ENCODE measurements around the gene CRAMP1.

CRAMP1 gene

DNA sequence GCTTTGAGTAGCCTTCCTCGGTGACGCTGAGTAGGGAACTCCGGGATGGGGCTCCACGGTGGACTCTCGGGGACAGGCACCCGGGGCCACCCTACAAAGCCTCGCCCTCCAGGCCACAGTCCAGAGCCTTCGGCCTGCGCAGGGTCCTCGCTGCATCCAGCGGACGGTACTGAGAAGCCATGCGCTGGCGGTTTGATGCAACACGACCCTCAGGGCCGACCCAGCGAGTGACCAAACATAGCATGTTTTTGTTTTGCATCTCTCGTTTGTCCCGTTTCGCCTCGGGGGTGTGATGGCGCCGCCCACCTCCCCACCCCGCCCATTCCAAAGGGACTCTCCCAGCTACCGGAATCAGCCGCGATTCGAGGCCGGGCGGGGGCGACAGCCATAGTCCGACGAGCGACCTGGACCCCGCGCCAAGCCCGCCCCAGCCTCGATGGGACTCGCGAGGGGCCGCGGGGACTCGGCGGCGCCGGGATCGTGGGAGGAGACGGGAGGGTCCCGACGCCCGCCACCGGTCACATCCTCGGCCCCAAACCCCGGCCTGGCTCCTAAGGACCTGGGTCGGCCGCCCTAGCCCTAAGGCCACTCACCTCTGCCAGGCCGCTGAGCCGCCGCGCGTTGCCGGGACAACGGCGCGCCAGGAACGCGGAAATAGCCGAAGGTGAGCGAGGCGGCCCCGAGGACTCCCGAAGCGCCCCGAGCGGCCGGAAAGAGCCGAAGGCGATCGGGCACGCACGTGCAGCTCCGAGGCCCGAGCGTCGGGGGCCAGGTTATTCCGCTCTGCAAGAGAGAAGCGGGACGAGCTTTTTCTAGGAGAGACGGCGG is 1.9 kb upstream of the CRAMP1 start:
- peak; percentile 67 for DNase-seq (ENCODE audit: low read depth)
- TF ChIP-seq, protein P1, sequence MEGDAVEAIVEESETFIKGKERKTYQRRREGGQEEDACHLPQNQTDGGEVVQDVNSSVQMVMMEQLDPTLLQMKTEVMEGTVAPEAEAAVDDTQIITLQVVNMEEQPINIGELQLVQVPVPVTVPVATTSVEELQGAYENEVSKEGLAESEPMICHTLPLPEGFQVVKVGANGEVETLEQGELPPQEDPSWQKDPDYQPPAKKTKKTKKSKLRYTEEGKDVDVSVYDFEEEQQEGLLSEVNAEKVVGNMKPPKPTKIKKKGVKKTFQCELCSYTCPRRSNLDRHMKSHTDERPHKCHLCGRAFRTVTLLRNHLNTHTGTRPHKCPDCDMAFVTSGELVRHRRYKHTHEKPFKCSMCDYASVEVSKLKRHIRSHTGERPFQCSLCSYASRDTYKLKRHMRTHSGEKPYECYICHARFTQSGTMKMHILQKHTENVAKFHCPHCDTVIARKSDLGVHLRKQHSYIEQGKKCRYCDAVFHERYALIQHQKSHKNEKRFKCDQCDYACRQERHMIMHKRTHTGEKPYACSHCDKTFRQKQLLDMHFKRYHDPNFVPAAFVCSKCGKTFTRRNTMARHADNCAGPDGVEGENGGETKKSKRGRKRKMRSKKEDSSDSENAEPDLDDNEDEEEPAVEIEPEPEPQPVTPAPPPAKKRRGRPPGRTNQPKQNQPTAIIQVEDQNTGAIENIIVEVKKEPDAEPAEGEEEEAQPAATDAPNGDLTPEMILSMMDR (IDR thresholded peaks at IDR 0.05; ENCODE audit: control insufficient read depth, extremely low read depth, insufficient read depth): peak; percentile 9; the same call in 1 of the 2 replicates

DNA sequence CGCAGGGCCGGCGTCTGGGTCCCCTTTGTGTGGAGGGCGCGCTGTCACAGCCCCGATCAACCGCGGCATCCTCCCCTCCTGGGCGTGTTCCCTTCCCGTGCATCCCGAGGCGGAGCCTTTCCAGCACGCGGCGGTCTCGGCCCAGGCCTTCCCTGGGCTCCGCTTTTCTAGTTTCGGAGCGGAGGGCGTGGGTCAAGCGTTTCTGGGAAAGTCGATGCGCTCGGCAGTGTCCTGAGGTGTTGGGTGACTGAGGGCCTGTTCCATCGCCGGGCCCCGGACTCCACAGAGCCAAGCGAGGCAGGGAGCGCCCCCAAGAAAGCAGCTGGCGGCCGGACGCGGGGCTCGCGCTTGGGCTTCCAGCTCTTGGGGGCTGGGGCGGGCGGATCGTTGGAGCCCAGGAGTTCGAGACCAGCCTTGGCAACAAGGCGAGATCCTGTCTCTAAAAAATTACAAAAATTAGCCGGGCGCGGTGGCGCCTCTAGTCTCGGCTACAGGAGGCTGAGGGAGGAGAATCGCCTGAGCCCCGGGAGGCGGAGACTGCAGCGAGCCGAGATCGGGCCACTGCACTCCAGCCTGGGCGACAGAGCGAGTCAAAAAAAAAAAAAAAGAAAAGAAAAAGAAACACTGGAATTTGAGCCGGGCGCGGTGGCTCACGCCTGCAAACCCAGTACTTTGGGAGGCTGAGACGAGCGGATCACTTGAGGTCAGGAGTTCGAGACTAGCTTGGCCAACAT is 1.1 kb upstream of the CRAMP1 start:
- no peak for DNase-seq (ENCODE audit: low read depth)
- H3K4me3 ChIP-seq (ENCODE audit: low read depth, low read length): peak overlapping the region; percentile 74
- TF ChIP-seq, protein P1 (IDR thresholded peaks at IDR 0.05; ENCODE audit: control insufficient read depth, extremely low read depth, insufficient read depth): no peak

More for the DNA sequence above, 1.9 kb upstream of the CRAMP1 start:
- H3K4me3 ChIP-seq (ENCODE audit: low read depth, low read length): peak overlapping the region; percentile 74

DNA sequence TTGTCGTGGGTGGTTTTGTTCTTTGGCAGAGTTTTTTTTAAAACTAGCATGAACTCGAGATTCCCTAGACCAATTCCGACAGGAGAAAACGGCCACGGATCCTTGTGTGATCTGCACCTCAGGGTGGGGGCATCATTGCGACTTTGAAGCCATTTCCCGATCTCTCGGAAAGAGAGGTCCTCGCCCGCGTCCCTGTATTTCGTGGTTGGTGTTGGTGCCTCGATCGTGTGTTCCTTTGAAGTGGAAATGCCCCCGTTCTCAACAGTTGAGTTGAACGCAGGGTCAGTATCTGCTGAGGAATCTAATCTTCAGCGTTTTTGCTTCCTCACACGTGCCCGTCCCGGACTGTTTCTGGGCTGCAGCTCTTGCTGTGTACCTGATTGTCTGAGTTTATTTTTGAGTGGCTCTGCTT is 1.1 kb downstream of the CRAMP1 start:
- peak overlapping the region; percentile 92 for H3K4me3 ChIP-seq (ENCODE audit: low read depth, low read length)
- no peak for DNase-seq (ENCODE audit: low read depth)
- TF ChIP-seq, protein P1 (IDR thresholded peaks at IDR 0.05; ENCODE audit: control insufficient read depth, extremely low read depth, insufficient read depth): no peak

DNA sequence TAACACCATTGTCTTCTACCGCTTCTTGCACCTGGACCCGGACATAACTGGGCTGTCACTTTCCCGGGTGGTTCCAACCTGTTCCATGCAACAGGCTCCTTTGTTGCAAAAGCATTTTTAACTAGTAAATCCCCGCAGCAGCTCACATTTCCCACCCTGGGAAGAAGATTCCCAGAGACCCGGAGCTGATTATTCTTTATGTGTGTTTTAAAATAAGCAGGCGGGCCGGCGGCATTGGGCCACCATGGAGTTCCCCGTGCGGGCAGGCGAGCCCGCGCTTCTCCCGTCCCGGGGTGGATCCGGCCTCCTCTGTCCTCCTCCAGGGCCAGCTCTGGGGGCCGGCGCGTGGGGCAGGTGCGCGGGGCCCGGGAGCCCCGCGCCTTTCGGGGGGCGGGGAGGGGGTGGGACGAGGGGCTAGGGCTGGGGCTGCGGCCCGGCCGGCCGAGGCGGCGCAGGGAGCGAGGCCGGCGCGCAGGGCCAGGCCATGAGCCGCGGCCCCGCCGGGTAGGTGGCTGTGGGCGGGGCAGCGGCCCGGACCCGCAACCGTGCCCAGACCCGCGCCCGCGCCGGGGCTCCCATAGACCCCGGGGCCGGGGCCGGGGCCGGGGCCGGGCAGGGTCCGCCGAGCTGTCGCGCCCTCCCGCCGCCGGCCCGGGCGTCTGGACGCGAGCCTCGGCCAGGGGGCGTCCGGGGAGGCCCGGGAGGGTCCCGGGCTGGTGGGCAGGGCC is 1.7 kb downstream of the CRAMP1 start:
- H3K4me3 ChIP-seq (ENCODE audit: low read depth, low read length): peak overlapping the region; percentile 92
- DNase-seq (ENCODE audit: low read depth): no peak
- TF ChIP-seq, protein P1 (IDR thresholded peaks at IDR 0.05; ENCODE audit: control insufficient read depth, extremely low read depth, insufficient read depth): no peak

DNA sequence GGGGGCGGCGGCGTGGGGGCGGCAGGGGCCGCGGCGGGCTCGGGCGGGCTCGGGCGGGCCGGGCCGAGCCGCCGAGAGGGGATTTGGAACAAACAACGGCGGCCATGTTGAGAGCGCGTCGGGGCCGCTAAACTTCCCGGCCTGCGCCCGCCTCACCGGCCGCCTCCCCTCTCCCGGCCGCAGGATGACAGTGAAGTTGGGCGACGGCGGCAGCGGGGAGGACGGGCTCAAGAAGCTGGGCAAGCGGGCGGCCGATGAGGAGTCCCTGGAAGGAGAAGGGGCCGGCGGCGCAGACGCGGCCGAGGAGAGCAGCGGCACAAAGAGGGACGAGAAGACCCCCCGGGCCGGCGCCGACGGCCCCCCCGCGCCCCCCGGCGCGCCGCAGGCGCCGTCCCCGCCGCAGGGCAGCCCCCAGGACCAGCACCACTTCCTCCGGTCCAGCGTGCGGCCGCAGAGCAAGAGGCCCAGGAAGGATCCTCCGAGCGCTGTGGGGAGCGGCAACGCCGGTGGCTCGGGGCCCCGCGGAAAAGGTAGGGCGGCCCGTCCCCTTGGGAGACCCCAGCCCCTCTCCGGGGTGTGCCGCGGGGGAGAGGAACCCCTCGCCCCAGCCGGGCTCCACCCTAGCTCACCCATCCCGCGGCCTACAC is 2.4 kb downstream of the CRAMP1 start:
- no peak for DNase-seq (ENCODE audit: low read depth)
- peak overlapping the region; percentile 63 for H3K4me3 ChIP-seq (ENCODE audit: low read depth, low read length)
- TF ChIP-seq, protein P1 (IDR thresholded peaks at IDR 0.05; ENCODE audit: control insufficient read depth, extremely low read depth, insufficient read depth): no peak

DNA sequence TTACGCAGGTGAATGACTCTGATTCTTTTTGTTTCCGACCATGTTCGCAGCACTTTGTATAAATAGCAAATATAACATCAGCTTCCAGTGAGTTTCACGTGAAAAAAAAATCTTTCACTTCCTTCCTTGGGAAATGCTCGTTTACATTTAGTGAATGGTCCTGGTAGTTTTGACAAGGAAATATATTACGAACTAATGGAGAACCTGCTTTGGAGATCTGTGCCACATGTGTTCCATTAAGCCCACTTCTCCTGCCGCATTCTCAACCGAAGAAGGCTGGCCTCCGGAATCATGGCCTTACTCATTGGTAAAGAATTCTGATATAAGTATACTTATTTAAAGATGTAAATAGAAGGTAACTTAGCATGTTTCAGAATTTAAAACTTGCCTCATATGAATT is 3.6 kb downstream of the CRAMP1 start:
- DNase-seq (ENCODE audit: low read depth): no peak
- TF ChIP-seq, protein P1 (IDR thresholded peaks at IDR 0.05; ENCODE audit: control insufficient read depth, extremely low read depth, insufficient read depth): no peak
- H3K4me3 ChIP-seq (ENCODE audit: low read depth, low read length): no peak overlapping the region

Data from LNCaP clone FGC (cell line).